HFFc6 (cell line): ENCODE measurements around the gene FAM131A. TPM values are rescaled to one million over a fixed set of nuclear protein-coding genes. Genes with fewer than 3 reads are reported as not detected.
A peak's percentile ranks its signal among the peaks of the same experiment; 100 is the strongest.

Experiments used
- DNase-seq: peaks from one replicate; pipeline ENCODE4 v3.0.0-alpha.2; 2018
- H3K27ac Mint-ChIP-seq: 2 replicates; pipeline ENCODE4 v1.8.0; 2020; ENCODE audit warnings: mild to moderate bottlenecking, mixed read lengths
- H3K27me3 Mint-ChIP-seq: 2 replicates; pipeline ENCODE4 v1.8.0; 2021; ENCODE audit warnings: mild to moderate bottlenecking, moderate library complexity, mixed read lengths; ENCODE audit not compliant: insufficient read depth
- H3K36me3 Mint-ChIP-seq: 2 replicates; pipeline ENCODE4 v1.8.0; 2021; ENCODE audit warnings: low read depth, mixed read lengths
- H3K4me1 Mint-ChIP-seq: 2 replicates; pipeline ENCODE4 v1.8.0; 2020; ENCODE audit warnings: low read depth, mixed read lengths
- H3K4me3 Mint-ChIP-seq: 2 replicates; pipeline ENCODE4 v1.8.0; 2020; ENCODE audit warnings: mild to moderate bottlenecking, moderate library complexity, mixed read lengths
- H3K9me3 Mint-ChIP-seq: 2 replicates; pipeline ENCODE4 v1.8.0; 2020; ENCODE audit warnings: mild to moderate bottlenecking, mixed read lengths
- CTCF ChIP-seq: fragments of 200-600 bp; sonication (generic); IDR thresholded peaks from 2 replicates; pipeline ENCODE4 v1.5.0; 2021; ENCODE audit warnings: antibody characterized with exemption, mild to moderate bottlenecking
- total RNA-seq, 6 experiments: library from RNA; stranded (reverse); fragmentation: NEBNext Ultra II Directional; extraction: Animal tissue kit (Norgen Biotek cat#: 25700); gene quantifications; 2 replicates in 1 of 6; 3 replicates in 5 of 6; pipeline ENCODE4 v1.2.3, GENCODE V29; 2021

The FAM131A gene
- total RNA-seq, 6 experiments from 2014 or later, result 11.2 to 13.6 (median 11.9) TPM

- H3K4me1 Mint-ChIP-seq, result peaks cover 21% of the 10 kb centered on the region
- TF ChIP-seq CTCF, result no peak
- no peak overlapping the region for H3K4me3 Mint-ChIP-seq
- H3K27ac Mint-ChIP-seq, result peak overlapping the region; percentile 39; the same call in 1 of the 2 replicates
- no peak for DNase-seq
- peaks cover 13% of the 10 kb centered on the region; the same call in 1 of the 2 replicates for H3K36me3 Mint-ChIP-seq
- peaks cover 3% of the 10 kb centered on the region; the same call in 1 of the 2 replicates for H3K27me3 Mint-ChIP-seq
- no peaks in the 10 kb centered on the region for H3K9me3 Mint-ChIP-seq
These were observed 18.1 kb downstream of the FAM131A start for GRCh38 chr3:184355261-184356040.

GRCh38 chr3:184357248-184358123 is 20.1 kb downstream of the FAM131A start:
- no peak for TF ChIP-seq CTCF
- H3K9me3 Mint-ChIP-seq, result no peaks in the 10 kb centered on the region
- peaks cover 8% of the 10 kb centered on the region; the same call in 1 of the 2 replicates for H3K36me3 Mint-ChIP-seq
- H3K4me1 Mint-ChIP-seq, result peaks cover 28% of the 10 kb centered on the region
- DNase-seq, result no peak
- H3K27ac Mint-ChIP-seq, result no peak overlapping the region
- H3K27me3 Mint-ChIP-seq, result peaks cover 4% of the 10 kb centered on the region; the same call in 1 of the 2 replicates
- no peak overlapping the region for H3K4me3 Mint-ChIP-seq

- TF ChIP-seq CTCF, result no peak
- peaks cover 28% of the 10 kb centered on the region for H3K4me1 Mint-ChIP-seq
- H3K27ac Mint-ChIP-seq, result no peak overlapping the region
- DNase-seq, result no peak
- H3K27me3 Mint-ChIP-seq, result peaks cover 4% of the 10 kb centered on the region; the same call in 1 of the 2 replicates
- no peak overlapping the region for H3K4me3 Mint-ChIP-seq
- H3K36me3 Mint-ChIP-seq, result peaks cover 6% of the 10 kb centered on the region; the same call in 1 of the 2 replicates
- H3K9me3 Mint-ChIP-seq, result no peaks in the 10 kb centered on the region
These were observed 20.8 kb downstream of the FAM131A start for GRCh38 chr3:184358124-184358767.

GRCh38 chr3:184358921-184359350 is 21.5 kb downstream of the FAM131A start:
- TF ChIP-seq CTCF, result no peak
- H3K9me3 Mint-ChIP-seq, result no peaks in the 10 kb centered on the region
- peaks cover 6% of the 10 kb centered on the region; the same call in 1 of the 2 replicates for H3K36me3 Mint-ChIP-seq
- no peak for DNase-seq
- H3K4me1 Mint-ChIP-seq, result peaks cover 28% of the 10 kb centered on the region
- H3K4me3 Mint-ChIP-seq, result no peak overlapping the region
- H3K27me3 Mint-ChIP-seq, result peaks cover 8% of the 10 kb centered on the region
- no peak overlapping the region for H3K27ac Mint-ChIP-seq

GRCh38 chr3:184359610-184360009 is 22.2 kb downstream of the FAM131A start:
- H3K4me1 Mint-ChIP-seq, result peaks cover 34% of the 10 kb centered on the region
- no peak for TF ChIP-seq CTCF
- H3K9me3 Mint-ChIP-seq, result no peaks in the 10 kb centered on the region
- H3K27ac Mint-ChIP-seq, result peak overlapping the region; percentile 50
- peaks cover 8% of the 10 kb centered on the region for H3K27me3 Mint-ChIP-seq
- H3K4me3 Mint-ChIP-seq, result peak overlapping the region; percentile 91
- no peak for DNase-seq
- peaks cover 10% of the 10 kb centered on the region for H3K36me3 Mint-ChIP-seq
